GM18498 (cell line): ENCODE results near the gene GPR12.
"Not testable (repeated sequence)": the region's sequence is repeated elsewhere in the genome, so short reads cannot be mapped to it uniquely, and the experiment has no call there.

ENCODE experiments used
- ATAC-seq: cut with Tn5 transposase; IDR thresholded peaks from one replicate; pipeline ENCODE4 v1.9.1; 2021; ENCODE audit warnings: mild to moderate bottlenecking, moderate library complexity; ENCODE audit not compliant: unreplicated experiment

The GPR12 gene

GRCh38 chr13:26749285-26749684, 11.3 kb downstream of the GPR12 start:
- ATAC-seq = no peak

GRCh38 chr13:26747706-26748105, 12.9 kb downstream of the GPR12 start:
- no peak for ATAC-seq

GRCh38 chr13:26743971-26744370, 16.6 kb downstream of the GPR12 start:
- ATAC-seq = no peak

GRCh38 chr13:26742691-26743358, 17.8 kb downstream of the GPR12 start:
- no peak for ATAC-seq

- no peak for ATAC-seq
These were observed 24.9 kb downstream of the GPR12 start for GRCh38 chr13:26735677-26736076.

- no peak for ATAC-seq
These were observed 33.0 kb downstream of the GPR12 start for GRCh38 chr13:26727633-26728032.

GRCh38 chr13:26727122-26727521, 33.5 kb downstream of the GPR12 start:
- no peak for ATAC-seq

- no peak for ATAC-seq
These were observed 33.9 kb downstream of the GPR12 start for GRCh38 chr13:26726684-26727083.

- not testable (repeated sequence) for ATAC-seq
These were observed 37.0 kb downstream of the GPR12 start for GRCh38 chr13:26723620-26724019.

- ATAC-seq = no peak
These were observed 38.3 kb downstream of the GPR12 start for GRCh38 chr13:26722321-26722720.

GRCh38 chr13:26721251-26722121, 39.1 kb downstream of the GPR12 start:
- peak; percentile 74 for ATAC-seq

GRCh38 chr13:26719356-26719945, 41.1 kb downstream of the GPR12 start:
- no peak for ATAC-seq

GRCh38 chr13:26718872-26719271, 41.7 kb downstream of the GPR12 start:
- no peak for ATAC-seq

- ATAC-seq = no peak
These were observed 42.4 kb downstream of the GPR12 start for GRCh38 chr13:26718146-26718545.

GRCh38 chr13:26716984-26717383, 43.6 kb downstream of the GPR12 start:
- ATAC-seq = no peak

GRCh38 chr13:26713341-26713740, 47.2 kb downstream of the GPR12 start:
- no peak for ATAC-seq

GRCh38 chr13:26711211-26711610, 49.4 kb downstream of the GPR12 start:
- ATAC-seq = no peak

- ATAC-seq = no peak
These were observed 50.4 kb downstream of the GPR12 start for GRCh38 chr13:26710166-26710565.

GRCh38 chr13:26709461-26709860, 51.1 kb downstream of the GPR12 start:
- no peak for ATAC-seq

GRCh38 chr13:26708007-26708297, 52.6 kb downstream of the GPR12 start:
- ATAC-seq = no peak

GRCh38 chr13:26707122-26708006, 53.2 kb downstream of the GPR12 start:
- ATAC-seq = peak; percentile 74
